Liver (tissue), 3 donors: ENCODE data around the gene SPRYD3.

Experiments
- ATF3 ChIP-seq: IDR thresholded peaks from 2 replicates; pipeline ENCODE4 v1.6.1; 2016; ENCODE audit warnings: antibody characterized with exemption
- GABPA ChIP-seq, 2 donors: IDR thresholded peaks in 1 of 2; conservative IDR thresholded peaks in 1 of 2; 2 replicates each; pipeline ENCODE4 v1.6.1; 2016; ENCODE audit warnings: antibody characterized with exemption in 2 of 2, mild to moderate bottlenecking in 1 of 2, moderate library complexity in 1 of 2
- HNF4A ChIP-seq, 2 donors: conservative IDR thresholded peaks; 2 replicates each; pipeline ENCODE4 v1.6.1; 2016; ENCODE audit warnings: antibody characterized with exemption in 2 of 2, mild to moderate bottlenecking in 2 of 2
- RAD21 ChIP-seq, 2 donors: IDR thresholded peaks; 2 replicates each; pipeline ENCODE4 v1.6.1; 2016; ENCODE audit warnings: antibody characterized with exemption in 2 of 2, mild to moderate bottlenecking in 2 of 2
- RXRA ChIP-seq, 2 donors: IDR thresholded peaks; 2 replicates each; pipeline ENCODE4 v1.6.1; 2017 to 2018; ENCODE audit warnings: antibody characterized with exemption in 2 of 2, mild to moderate bottlenecking in 1 of 2
- SP1 ChIP-seq: IDR thresholded peaks from 2 replicates; pipeline ENCODE4 v1.6.1; 2018; ENCODE audit warnings: antibody characterized with exemption, mild to moderate bottlenecking
- TAF1 ChIP-seq: conservative IDR thresholded peaks from 2 replicates; pipeline ENCODE4 v1.6.1; 2016; ENCODE audit warnings: antibody characterized with exemption, mild to moderate bottlenecking
- YY1 ChIP-seq: IDR thresholded peaks from 2 replicates; pipeline ENCODE4 v1.6.1; 2016; ENCODE audit warnings: antibody characterized with exemption, mild to moderate bottlenecking
- ZBTB33 ChIP-seq: IDR thresholded peaks from 2 replicates; pipeline ENCODE4 v1.6.1; 2016; ENCODE audit warnings: antibody characterized with exemption
- TF ChIP-seq, protein P1 (sequence below): IDR thresholded peaks from 2 replicates; pipeline ENCODE4 v1.6.1; 2016; ENCODE audit warnings: antibody characterized with exemption
- TF ChIP-seq, protein P2 (sequence below): fragments of 150-350 bp; IDR thresholded peaks from 2 replicates; pipeline ENCODE4 v1.5.1; 2017; ENCODE audit warnings: improper control_type of control experiment, low read depth, low read length; ENCODE audit not compliant: missing input control
- TF ChIP-seq, protein P3 (sequence below): IDR thresholded peaks from 2 replicates; pipeline ENCODE4 v1.6.1; 2016; ENCODE audit warnings: antibody characterized with exemption, mild to moderate bottlenecking
- donor health status: healthy.
- donor health status: healthy.

DNA sequence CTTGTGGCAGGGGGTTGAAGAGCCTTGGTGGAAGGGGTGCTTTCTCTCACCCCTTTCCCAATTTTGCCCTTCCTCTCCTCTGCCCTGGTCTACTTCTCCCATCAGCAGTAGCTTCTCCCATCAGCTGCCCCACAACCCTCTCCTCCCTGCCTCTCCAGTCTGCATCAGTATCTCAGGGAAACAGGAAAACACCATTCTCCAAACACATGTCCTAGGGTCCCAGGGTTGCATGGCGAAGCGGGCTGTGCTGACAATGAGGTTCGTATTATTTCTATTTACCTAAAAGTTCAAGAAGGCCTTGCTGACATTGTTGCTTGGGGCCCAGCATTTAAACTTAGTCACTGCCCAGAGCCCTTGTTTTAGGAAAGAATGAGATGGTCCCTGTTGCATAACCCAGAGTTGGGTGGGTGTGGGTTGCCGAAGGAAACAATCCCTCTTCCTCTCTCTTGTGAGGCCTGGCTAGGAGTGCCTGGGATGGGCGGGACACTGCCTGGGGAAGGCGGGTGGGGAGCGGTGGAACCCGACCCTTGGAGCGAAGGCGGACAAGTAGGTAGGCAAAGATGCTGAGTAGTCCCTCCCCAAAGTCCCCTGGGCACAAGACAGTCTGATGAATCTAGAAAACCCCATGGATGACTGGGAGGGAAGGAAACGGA, 17.0 kb upstream of the SPRYD3 start:
- TF ChIP-seq, protein P1, sequence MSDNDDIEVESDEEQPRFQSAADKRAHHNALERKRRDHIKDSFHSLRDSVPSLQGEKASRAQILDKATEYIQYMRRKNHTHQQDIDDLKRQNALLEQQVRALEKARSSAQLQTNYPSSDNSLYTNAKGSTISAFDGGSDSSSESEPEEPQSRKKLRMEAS, result no peak
- TF ChIP-seq, protein P2, sequence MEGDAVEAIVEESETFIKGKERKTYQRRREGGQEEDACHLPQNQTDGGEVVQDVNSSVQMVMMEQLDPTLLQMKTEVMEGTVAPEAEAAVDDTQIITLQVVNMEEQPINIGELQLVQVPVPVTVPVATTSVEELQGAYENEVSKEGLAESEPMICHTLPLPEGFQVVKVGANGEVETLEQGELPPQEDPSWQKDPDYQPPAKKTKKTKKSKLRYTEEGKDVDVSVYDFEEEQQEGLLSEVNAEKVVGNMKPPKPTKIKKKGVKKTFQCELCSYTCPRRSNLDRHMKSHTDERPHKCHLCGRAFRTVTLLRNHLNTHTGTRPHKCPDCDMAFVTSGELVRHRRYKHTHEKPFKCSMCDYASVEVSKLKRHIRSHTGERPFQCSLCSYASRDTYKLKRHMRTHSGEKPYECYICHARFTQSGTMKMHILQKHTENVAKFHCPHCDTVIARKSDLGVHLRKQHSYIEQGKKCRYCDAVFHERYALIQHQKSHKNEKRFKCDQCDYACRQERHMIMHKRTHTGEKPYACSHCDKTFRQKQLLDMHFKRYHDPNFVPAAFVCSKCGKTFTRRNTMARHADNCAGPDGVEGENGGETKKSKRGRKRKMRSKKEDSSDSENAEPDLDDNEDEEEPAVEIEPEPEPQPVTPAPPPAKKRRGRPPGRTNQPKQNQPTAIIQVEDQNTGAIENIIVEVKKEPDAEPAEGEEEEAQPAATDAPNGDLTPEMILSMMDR, result no peak
- TF ChIP-seq SP1 (no peak), RAD21 (IDR thresholded peaks at IDR 0.05) (no peak), HNF4A (conservative IDR thresholded peaks at IDR 0.05) (no peak), TAF1 (no peak), YY1 (no peak), RXRA (IDR thresholded peaks at IDR 0.05) (no peak), GABPA (IDR thresholded peaks at IDR 0.05 in 1 of 2, conservative IDR thresholded peaks at IDR 0.05 in 1 of 2) (no peak), ATF3 (no peak), ZBTB33 (no peak)
- TF ChIP-seq, protein P3, sequence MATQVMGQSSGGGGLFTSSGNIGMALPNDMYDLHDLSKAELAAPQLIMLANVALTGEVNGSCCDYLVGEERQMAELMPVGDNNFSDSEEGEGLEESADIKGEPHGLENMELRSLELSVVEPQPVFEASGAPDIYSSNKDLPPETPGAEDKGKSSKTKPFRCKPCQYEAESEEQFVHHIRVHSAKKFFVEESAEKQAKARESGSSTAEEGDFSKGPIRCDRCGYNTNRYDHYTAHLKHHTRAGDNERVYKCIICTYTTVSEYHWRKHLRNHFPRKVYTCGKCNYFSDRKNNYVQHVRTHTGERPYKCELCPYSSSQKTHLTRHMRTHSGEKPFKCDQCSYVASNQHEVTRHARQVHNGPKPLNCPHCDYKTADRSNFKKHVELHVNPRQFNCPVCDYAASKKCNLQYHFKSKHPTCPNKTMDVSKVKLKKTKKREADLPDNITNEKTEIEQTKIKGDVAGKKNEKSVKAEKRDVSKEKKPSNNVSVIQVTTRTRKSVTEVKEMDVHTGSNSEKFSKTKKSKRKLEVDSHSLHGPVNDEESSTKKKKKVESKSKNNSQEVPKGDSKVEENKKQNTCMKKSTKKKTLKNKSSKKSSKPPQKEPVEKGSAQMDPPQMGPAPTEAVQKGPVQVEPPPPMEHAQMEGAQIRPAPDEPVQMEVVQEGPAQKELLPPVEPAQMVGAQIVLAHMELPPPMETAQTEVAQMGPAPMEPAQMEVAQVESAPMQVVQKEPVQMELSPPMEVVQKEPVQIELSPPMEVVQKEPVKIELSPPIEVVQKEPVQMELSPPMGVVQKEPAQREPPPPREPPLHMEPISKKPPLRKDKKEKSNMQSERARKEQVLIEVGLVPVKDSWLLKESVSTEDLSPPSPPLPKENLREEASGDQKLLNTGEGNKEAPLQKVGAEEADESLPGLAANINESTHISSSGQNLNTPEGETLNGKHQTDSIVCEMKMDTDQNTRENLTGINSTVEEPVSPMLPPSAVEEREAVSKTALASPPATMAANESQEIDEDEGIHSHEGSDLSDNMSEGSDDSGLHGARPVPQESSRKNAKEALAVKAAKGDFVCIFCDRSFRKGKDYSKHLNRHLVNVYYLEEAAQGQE, result no peak
